WERI-Rb-1 (cell line): ENCODE measurements around the gene APH1B.

Source experiments
- DNase-seq: peaks from one replicate; pipeline ENCODE4 v3.0.0-alpha.2; 2020
- H3K27ac ChIP-seq: fragments of 250-450 bp; sonication (Bioruptor Pico); 2 replicates; pipeline ENCODE4 v1.5.1; 2020; ENCODE audit warnings: mild to moderate bottlenecking, moderate library complexity
- H3K27me3 ChIP-seq: fragments of 250-450 bp; sonication (Bioruptor Pico); 2 replicates; pipeline ENCODE4 v1.5.1; 2021; ENCODE audit warnings: mild to moderate bottlenecking, low read depth, moderate library complexity; ENCODE audit not compliant: insufficient read depth, severe bottlenecking
- H3K36me3 ChIP-seq: fragments of 250-450 bp; sonication (Bioruptor Pico); 2 replicates; pipeline ENCODE4 v1.5.1; 2020; ENCODE audit warnings: mild to moderate bottlenecking, moderate library complexity
- H3K4me3 ChIP-seq: 2 replicates; pipeline ENCODE4 v1.5.1; 2011; ENCODE audit warnings: low read depth, mild to moderate bottlenecking, control low read depth, low read length
- H3K9me3 ChIP-seq: fragments of 250-450 bp; sonication (Bioruptor Pico); 2 replicates; pipeline ENCODE4 v1.5.1; 2021; ENCODE audit warnings: mild to moderate bottlenecking, moderate library complexity; ENCODE audit not compliant: severe bottlenecking
- TF ChIP-seq, protein P1 (sequence below): IDR thresholded peaks from 2 replicates; pipeline ENCODE4 v1.5.1; 2011; ENCODE audit warnings: low read depth, mild to moderate bottlenecking, control low read depth, inconsistent platforms, low read length

Gene APH1B

DNA sequence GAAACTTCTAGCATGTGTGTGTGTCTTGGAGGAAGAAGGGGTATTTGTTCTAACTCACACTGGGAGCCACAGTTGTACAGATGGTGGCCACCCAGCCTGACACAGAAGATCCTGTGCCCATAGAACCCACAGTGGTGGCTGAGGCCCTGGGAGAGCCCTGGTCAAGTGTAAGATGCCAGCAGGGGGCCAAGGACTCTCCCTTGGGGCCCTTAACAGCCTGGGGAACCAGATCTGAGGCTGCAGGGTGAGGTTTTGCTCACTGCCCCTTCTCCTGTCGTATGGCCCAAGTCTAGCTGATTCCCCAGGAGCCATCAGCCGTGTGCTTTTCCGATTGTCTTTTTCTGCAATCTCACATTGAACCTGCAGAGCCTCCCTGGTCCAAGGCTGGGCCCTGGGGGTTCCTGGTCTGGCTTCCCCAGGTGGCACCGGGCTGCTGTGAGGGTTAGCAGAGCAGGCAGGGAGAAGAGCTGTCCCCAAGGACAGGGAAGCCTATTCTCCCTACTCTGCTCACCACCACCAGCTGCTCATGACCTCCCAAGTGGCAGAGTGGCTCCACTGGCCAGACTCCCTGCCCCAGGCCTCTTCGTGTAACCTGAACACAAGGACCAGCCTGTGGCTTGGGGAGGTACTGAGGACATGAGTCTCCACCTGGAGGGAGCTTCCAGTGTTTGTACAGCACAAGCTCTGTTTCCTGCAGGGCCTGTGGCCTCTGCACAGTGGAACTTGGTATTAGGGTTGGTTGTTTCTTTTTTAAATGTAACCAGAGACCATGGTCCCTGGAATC is 52.4 kb downstream of the APH1B start:
- H3K27ac ChIP-seq = no peak overlapping the region
- no peaks in the 10 kb centered on the region for H3K36me3 ChIP-seq
- no peaks in the 10 kb centered on the region for H3K27me3 ChIP-seq
- DNase-seq = no peak
- no peaks in the 10 kb centered on the region for H3K9me3 ChIP-seq
- H3K4me3 ChIP-seq = no peak overlapping the region
- TF ChIP-seq, protein P1, sequence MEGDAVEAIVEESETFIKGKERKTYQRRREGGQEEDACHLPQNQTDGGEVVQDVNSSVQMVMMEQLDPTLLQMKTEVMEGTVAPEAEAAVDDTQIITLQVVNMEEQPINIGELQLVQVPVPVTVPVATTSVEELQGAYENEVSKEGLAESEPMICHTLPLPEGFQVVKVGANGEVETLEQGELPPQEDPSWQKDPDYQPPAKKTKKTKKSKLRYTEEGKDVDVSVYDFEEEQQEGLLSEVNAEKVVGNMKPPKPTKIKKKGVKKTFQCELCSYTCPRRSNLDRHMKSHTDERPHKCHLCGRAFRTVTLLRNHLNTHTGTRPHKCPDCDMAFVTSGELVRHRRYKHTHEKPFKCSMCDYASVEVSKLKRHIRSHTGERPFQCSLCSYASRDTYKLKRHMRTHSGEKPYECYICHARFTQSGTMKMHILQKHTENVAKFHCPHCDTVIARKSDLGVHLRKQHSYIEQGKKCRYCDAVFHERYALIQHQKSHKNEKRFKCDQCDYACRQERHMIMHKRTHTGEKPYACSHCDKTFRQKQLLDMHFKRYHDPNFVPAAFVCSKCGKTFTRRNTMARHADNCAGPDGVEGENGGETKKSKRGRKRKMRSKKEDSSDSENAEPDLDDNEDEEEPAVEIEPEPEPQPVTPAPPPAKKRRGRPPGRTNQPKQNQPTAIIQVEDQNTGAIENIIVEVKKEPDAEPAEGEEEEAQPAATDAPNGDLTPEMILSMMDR = no peak

- H3K4me3 ChIP-seq = no peak overlapping the region
- no peak for DNase-seq
- H3K27ac ChIP-seq = no peak overlapping the region
- H3K9me3 ChIP-seq = no peaks in the 10 kb centered on the region
- TF ChIP-seq, protein P1 = no peak
- no peaks in the 10 kb centered on the region for H3K36me3 ChIP-seq
- no peaks in the 10 kb centered on the region for H3K27me3 ChIP-seq
These were observed 53.5 kb downstream of the APH1B start for GRCh38 chr15:63330926-63331325.

- no peak for DNase-seq
- Histone ChIP-seq H3K4me3 (no peak overlapping the region), H3K36me3 (no peaks in the 10 kb centered on the region), H3K27ac (no peak overlapping the region), H3K27me3 (no peaks in the 10 kb centered on the region), H3K9me3 (no peaks in the 10 kb centered on the region)
- TF ChIP-seq, protein P1 = no peak
These were observed 54.1 kb downstream of the APH1B start for GRCh38 chr15:63331456-63331855.

GRCh38 chr15:63332367-63333124 is 55.1 kb downstream of the APH1B start:
- H3K27ac ChIP-seq = no peak overlapping the region
- TF ChIP-seq, protein P1 = no peak

GRCh38 chr15:63334821-63335220 is 57.4 kb downstream of the APH1B start:
- TF ChIP-seq, protein P1 = no peak
- no peak for DNase-seq
- H3K4me3 ChIP-seq = no peak overlapping the region

More at GRCh38 chr15:63332367-63333124, 55.1 kb downstream of the APH1B start:
- no peaks in the 10 kb centered on the region for H3K27me3 ChIP-seq
- H3K4me3 ChIP-seq = no peak overlapping the region
- no peaks in the 10 kb centered on the region for H3K9me3 ChIP-seq
- DNase-seq = no peak
- H3K36me3 ChIP-seq = no peaks in the 10 kb centered on the region

More at GRCh38 chr15:63334821-63335220, 57.4 kb downstream of the APH1B start:
- no peaks in the 10 kb centered on the region for H3K36me3 ChIP-seq
- no peaks in the 10 kb centered on the region for H3K9me3 ChIP-seq
- H3K27ac ChIP-seq = no peak overlapping the region
- no peaks in the 10 kb centered on the region for H3K27me3 ChIP-seq
